GM23248 (cell line): Measurements from ENCODE around the gene SOX13.

Experiments used
- EZH2 ChIP-seq: fragments of 200-600 bp; sonication (generic); IDR thresholded peaks from 2 replicates; pipeline ENCODE4 v1.6.1; 2018; ENCODE audit warnings: antibody characterized with exemption, mild to moderate bottlenecking; ENCODE audit not compliant: insufficient read depth, poor library complexity, severe bottlenecking
- EZH2phosphoT487 ChIP-seq: fragments of 200-600 bp; sonication (generic); IDR thresholded peaks from 2 replicates; pipeline ENCODE4 v1.6.1; 2018; ENCODE audit warnings: antibody characterized with exemption, moderate library complexity, mild to moderate bottlenecking, low read depth; ENCODE audit not compliant: insufficient read depth

GRCh38 chr1:204029016-204029415, 43.9 kb upstream of the SOX13 start:
- TF ChIP-seq EZH2phosphoT487 (no peak), EZH2 (no peak)
